MCF 10A (cell line): ENCODE data around the gene TADA2A. TPM values are rescaled to one million over a fixed set of nuclear protein-coding genes. Genes with fewer than 3 reads are reported as not detected.
A peak's percentile ranks its signal among the peaks of the same experiment; 100 is the strongest.

Experiments
- BruUV-seq: library from RNA; stranded (reverse); fragments of 400-500 nt; replicated peaks from 2 replicates; lab custom pipeline; 2021; lab: Mats Ljungman, UMichigan
- CTCF ChIA-PET: fragments of 300-600 bp; sonication (Branson Sonifier 250); formaldehyde crosslinking; extraction: SDS; loops from one replicate; lab custom pipeline; 2021; ENCODE audit warnings: antibody characterized with exemption, inconsistent platforms; lab: Yijun Ruan, JAX
- POLR2A ChIA-PET: fragments of 300-600, 350-650 bp; sonication (Branson Sonifier 250); formaldehyde crosslinking; extraction: SDS; loops from one replicate; lab custom pipeline; 2020; ENCODE audit warnings: antibody characterized with exemption, inconsistent platforms; lab: Yijun Ruan, JAX
- DNase-seq: peaks from one replicate; pipeline ENCODE4 v3.0.0-alpha.2; 2018; ENCODE audit not compliant: unreplicated experiment
- H3K27ac Mint-ChIP-seq: one replicate; pipeline ENCODE4 v1.8.0; 2022; ENCODE audit warnings: mild to moderate bottlenecking, low read depth, mixed read lengths; ENCODE audit not compliant: unreplicated experiment
- H3K27me3 Mint-ChIP-seq: one replicate; pipeline ENCODE4 v1.8.0; 2022; ENCODE audit warnings: mixed read lengths; ENCODE audit not compliant: insufficient read depth, unreplicated experiment
- H3K36me3 Mint-ChIP-seq: one replicate; pipeline ENCODE4 v1.8.0; 2022; ENCODE audit warnings: mild to moderate bottlenecking, moderate library complexity, mixed read lengths; ENCODE audit not compliant: insufficient read depth, unreplicated experiment
- H3K4me1 Mint-ChIP-seq: one replicate; pipeline ENCODE4 v1.8.0; 2022; ENCODE audit warnings: mixed read lengths; ENCODE audit not compliant: insufficient read depth, unreplicated experiment
- H3K4me3 Mint-ChIP-seq: one replicate; pipeline ENCODE4 v1.8.0; 2022; ENCODE audit warnings: mild to moderate bottlenecking, moderate library complexity, mixed read lengths; ENCODE audit not compliant: unreplicated experiment
- H3K9me3 Mint-ChIP-seq: one replicate; pipeline ENCODE4 v1.8.0; 2022; ENCODE audit warnings: mixed read lengths; ENCODE audit not compliant: unreplicated experiment
- intact Hi-C: fragments of 100-400 bp; cut with micrococcal nuclease; formaldehyde crosslinking; loops from 2 replicates; pipeline ENCODE4 v1.14.1; 2022
- total RNA-seq: library from RNA; stranded (reverse); gene quantifications from 2 replicates; pipeline ENCODE4 v1.2.3, GENCODE V29; 2022
- TF ChIP-seq, protein P1 (sequence below): fragments of 200-600 bp; IDR thresholded peaks from one replicate; pipeline ENCODE4 v1.8.0; 2022; ENCODE audit warnings: antibody characterized with exemption, mild to moderate bottlenecking; ENCODE audit not compliant: unreplicated experiment

TADA2A gene
- total RNA-seq, 1 experiment from 2014 or later, result 31.3 TPM

DNA sequence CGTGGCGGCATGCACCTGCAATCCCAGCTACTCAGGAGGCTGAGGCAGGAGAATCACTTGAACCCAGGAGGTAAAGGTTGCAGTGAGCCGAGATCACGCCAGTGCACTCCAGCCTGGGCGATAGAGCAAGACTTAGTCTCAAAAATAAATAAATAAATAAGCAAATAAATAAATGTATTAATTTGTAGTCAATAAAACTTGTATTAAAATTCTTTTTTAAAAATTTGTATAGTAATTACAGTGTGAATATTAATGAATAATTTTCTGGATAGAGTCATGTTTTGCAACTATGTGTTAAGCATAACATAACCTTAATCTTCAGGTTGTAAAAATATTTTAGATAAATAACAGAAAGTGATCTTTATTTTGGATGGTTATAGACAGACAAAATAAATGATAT is 55.8 kb downstream of the TADA2A start:
- DNase-seq, result no peak
- H3K27ac Mint-ChIP-seq, result no peak overlapping the region
- H3K27me3 Mint-ChIP-seq, result no peaks in the 10 kb centered on the region
- no peaks in the 10 kb centered on the region for H3K4me1 Mint-ChIP-seq
- H3K9me3 Mint-ChIP-seq, result no peaks in the 10 kb centered on the region
- BruUV-seq, result no TSS peak
- ChIA-PET CTCF (interaction anchor here (1.7 kb wide), 1 partner anchor 89 kb away, joined by 3 read pairs; no protein-coding TSS in a partner anchor), POLR2A (interaction anchor here (0.5 to 1.7 kb wide), 4 partner anchors 10 to 26 kb away, joined by 3 to 7 read pairs (median 3); no protein-coding TSS in a partner anchor)
- no peak overlapping the region for H3K4me3 Mint-ChIP-seq
- peaks cover 58% of the 10 kb centered on the region for H3K36me3 Mint-ChIP-seq
- TF ChIP-seq, protein P1, sequence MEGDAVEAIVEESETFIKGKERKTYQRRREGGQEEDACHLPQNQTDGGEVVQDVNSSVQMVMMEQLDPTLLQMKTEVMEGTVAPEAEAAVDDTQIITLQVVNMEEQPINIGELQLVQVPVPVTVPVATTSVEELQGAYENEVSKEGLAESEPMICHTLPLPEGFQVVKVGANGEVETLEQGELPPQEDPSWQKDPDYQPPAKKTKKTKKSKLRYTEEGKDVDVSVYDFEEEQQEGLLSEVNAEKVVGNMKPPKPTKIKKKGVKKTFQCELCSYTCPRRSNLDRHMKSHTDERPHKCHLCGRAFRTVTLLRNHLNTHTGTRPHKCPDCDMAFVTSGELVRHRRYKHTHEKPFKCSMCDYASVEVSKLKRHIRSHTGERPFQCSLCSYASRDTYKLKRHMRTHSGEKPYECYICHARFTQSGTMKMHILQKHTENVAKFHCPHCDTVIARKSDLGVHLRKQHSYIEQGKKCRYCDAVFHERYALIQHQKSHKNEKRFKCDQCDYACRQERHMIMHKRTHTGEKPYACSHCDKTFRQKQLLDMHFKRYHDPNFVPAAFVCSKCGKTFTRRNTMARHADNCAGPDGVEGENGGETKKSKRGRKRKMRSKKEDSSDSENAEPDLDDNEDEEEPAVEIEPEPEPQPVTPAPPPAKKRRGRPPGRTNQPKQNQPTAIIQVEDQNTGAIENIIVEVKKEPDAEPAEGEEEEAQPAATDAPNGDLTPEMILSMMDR, result no peak
- intact Hi-C loops, result no loop called here

DNA sequence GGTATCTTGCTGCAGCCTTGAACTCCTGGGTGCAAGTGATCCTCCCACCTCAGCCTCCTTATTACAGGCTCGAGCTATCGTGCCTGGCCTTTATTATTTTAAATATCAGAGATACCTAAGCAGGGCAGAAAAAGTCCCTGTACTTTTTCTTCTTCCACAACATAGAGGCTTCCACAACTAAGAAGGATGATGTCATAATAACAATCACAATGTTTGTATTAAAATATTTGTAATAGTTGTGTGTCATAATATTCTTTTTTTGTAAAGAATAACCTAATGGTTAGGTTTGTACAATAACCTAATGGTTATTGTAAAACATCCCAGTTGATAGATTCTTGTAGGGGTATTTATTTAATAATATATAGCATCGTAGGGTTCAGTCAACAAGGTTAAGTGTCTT is 56.4 kb downstream of the TADA2A start:
- intact Hi-C loops, result no loop called here
- Mint-ChIP-seq H3K4me1 (no peaks in the 10 kb centered on the region), H3K36me3 (peaks cover 56% of the 10 kb centered on the region), H3K4me3 (no peak overlapping the region), H3K9me3 (no peaks in the 10 kb centered on the region), H3K27ac (no peak overlapping the region), H3K27me3 (no peaks in the 10 kb centered on the region)
- ChIA-PET POLR2A (no interaction called here), CTCF (no interaction called here)
- DNase-seq, result no peak
- no TSS peak for BruUV-seq
- TF ChIP-seq, protein P1, result no peak

DNA sequence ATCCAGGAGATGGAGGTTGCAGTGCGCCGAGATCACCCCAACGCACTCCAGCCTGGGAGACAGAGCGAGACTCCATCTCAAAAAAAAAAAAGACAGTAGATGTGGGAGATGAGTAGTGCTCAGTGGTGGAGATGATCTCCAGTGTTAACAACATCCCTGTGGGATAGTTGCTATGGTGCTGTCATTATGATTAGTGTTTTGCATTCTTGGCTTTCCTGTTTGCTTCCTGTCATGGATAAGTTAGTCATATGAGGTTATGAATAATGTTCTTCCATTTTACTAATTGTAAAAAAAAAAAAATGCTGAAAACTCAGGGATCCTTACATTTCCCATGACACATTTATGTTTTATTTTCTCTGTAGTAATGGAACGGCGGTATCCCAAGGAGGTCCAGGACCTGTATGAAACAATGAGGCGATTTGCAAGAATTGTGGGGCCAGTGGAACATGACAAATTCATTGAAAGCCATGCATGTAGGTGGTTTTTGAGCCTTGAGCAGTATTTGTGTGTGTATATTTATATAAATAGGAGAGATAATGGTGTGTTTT is 58.5 kb downstream of the TADA2A start:
- no peaks in the 10 kb centered on the region for H3K9me3 Mint-ChIP-seq

DNA sequence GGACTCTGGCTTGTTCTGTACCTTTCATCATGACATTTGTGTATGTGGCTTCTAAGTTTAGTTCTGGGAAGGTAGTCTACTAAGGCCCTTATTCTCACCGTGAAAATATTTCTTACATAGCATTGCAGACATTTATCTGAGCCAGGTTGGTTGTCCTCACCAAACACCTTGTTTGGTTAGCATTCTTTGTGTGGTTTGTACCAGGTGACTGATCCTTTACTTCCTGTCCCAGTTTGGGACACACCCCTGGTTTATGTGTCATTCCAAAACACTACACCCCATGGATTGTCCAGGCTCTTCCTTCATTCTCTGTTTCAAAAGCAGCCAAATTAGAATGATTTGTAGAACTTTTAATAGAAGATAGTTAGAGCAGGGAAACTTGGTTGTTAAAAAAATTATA is 59.8 kb downstream of the TADA2A start:
- Mint-ChIP-seq H3K4me3 (no peak overlapping the region), H3K27me3 (no peaks in the 10 kb centered on the region), H3K27ac (peak overlapping the region; percentile 27), H3K9me3 (no peaks in the 10 kb centered on the region), H3K36me3 (peaks cover 70% of the 10 kb centered on the region), H3K4me1 (no peaks in the 10 kb centered on the region)
- POLR2A ChIA-PET, result interaction anchor here (0.8 to 2.2 kb wide), 7 partner anchors 9 to 60 kb away, joined by 3 to 9 read pairs (median 5); no protein-coding TSS in a partner anchor
- DNase-seq, result peak; percentile 18
- TF ChIP-seq, protein P1, result no peak
- CTCF ChIA-PET, result no interaction called here
- intact Hi-C loops, result no loop called here
- no TSS peak for BruUV-seq

More for the DNA sequence above, 58.5 kb downstream of the TADA2A start:
- H3K36me3 Mint-ChIP-seq, result peaks cover 64% of the 10 kb centered on the region
- H3K4me1 Mint-ChIP-seq, result no peaks in the 10 kb centered on the region
- CTCF ChIA-PET, result no interaction called here
- DNase-seq, result peak; percentile 17
- no peaks in the 10 kb centered on the region for H3K27me3 Mint-ChIP-seq
- intact Hi-C loops, result no loop called here
- no peak overlapping the region for H3K27ac Mint-ChIP-seq
- TF ChIP-seq, protein P1, result no peak
- no TSS peak for BruUV-seq
- H3K4me3 Mint-ChIP-seq, result no peak overlapping the region
- POLR2A ChIA-PET, result interaction anchor here (0.9 to 2.2 kb wide), 4 partner anchors 14 to 34 kb away, joined by 3 to 9 read pairs (median 6); no protein-coding TSS in a partner anchor
